Measurements from ENCODE around the gene TIMP1.

The TIMP1 gene

DNA sequence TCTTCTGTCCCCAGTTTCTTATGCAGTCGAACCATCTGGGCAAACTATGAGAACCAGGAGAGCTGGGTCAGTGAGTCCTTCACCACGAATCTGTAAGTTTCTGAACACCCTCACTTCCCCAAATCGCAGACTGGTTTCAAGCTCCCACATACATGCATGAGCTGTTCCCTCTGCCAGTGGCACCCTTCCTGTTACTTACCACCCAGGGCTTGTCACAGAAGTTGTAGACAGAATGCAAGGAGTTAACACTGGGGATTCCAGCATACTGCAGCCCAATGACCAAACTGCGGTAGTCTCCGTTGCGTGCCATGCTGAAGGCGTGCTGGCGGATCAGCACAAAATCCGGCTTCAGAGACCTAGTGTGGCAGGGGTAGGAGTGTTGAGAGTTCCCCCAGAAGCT, 22.8 kb downstream of the TIMP1 start:
- no peak for DNase-seq

- no peak for DNase-seq
Observed at GRCh38 chrX:47607091-47607490, 24.9 kb downstream of the TIMP1 start.

GRCh38 chrX:47608130-47608810, 26.0 kb downstream of the TIMP1 start:
- DNase-seq, result no peak

DNA sequence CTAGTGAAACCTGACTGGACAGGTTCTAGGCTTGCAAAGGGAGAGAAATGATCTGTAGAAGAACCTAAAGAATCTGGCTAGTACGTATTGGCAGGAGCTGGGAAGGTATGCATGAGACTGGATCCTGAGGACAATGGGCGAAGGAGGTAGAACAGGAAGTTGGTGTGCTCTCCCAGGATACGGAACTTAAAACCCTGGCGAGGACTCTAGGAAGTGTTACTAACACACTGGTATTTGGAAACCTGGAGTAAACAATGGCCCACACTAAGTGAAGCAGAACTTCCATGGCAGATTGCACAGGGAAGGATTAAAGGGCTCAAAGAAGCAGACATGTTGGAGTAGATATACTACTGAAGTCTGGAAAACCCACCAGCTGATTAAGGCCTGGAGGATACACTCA, 28.3 kb downstream of the TIMP1 start:
- DNase-seq, result no peak

DNA sequence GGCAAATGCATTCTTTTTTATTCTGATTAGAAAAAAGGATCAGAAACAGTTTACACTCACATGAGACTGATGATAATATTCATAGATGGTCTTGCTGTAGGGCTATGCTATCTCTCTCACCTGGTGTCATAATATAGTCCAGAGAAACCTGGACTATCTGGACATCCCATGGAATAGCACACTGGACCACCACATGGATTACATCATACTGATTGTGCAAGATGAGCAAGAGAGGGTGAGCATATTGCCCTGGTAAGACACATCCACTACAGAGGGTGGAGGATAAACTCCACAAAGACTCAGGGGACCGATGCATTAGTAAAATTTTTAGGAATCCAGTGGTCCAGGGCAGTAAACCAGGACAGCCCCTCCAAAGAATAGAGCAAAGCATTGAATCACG, 29.3 kb downstream of the TIMP1 start:
- DNase-seq, result no peak

GRCh38 chrX:47611926-47612325, 29.7 kb downstream of the TIMP1 start:
- DNase-seq, result peak in 1 of 14 donors; percentile 69

- no peak for DNase-seq
Observed at GRCh38 chrX:47612418-47612817, 30.2 kb downstream of the TIMP1 start.

DNA sequence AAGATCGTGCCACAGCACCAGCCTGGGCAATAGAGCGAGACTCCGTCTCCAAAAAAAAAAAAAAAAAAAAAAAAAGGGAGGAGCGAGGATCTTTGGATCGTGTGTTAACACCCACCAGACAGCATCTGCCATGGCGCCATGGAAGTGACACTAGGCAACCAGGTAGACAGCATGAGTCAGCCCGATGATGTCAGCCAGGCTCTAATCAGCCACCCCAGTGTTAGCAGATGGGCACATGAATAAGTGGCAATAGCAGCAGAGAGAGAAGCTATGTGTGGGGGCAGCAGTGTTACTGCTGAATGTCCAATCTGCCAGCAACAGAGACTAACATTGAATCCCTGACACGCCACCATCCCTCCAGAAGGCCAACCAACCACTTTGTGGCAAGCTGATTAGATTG, 30.8 kb downstream of the TIMP1 start:
- DNase-seq, result peak in 1 of 14 donors; percentile 55

DNA sequence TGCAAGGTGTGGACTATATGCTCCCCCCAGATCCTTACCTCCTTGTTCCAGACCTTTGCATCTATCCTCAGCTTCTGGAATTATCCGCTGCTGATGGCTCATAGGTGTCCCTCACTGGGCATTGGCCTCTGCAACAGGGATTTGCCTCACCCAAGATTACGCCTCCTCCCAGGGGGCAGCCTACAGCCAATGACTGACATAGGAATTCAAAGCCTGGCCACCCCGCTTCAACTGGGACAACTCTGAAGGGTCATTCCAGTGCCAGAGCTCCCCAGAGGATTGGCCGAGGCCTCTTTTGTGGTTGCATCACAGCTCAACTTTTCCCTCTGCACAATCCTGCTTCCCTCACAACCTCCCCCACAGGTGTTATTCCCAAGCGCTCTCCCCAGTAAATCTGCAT, 32.4 kb downstream of the TIMP1 start:
- no peak for DNase-seq

DNA sequence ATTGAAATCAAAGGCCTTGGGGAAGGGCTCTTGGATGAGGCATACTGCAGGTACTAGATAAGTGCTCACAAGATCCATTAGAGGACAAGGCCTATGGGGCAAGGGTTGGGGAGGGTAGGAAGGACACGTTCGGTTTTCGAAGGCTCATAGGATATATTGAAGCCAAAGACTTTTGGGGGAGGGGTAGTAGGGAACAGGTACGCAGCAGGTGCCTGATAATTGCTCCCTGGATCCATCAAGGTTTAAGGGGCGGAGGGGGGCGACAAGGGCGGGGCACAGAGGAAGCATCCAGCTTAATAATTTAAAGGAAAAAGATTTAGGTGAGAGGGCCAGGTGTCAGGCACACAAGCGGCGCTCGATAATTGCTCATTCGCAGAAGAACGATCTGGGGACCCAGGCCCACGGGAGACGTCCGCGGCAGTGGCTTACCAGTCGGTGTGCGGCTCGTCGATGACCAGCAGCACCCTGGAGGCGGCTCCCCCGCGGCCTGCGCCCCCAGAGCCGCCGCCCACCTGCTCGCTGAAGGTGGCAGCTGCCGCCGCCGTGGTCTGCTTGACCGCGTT, 36.8 kb downstream of the TIMP1 start:
- no peak for DNase-seq

- peak in 12 of 14 donors; percentile 19 to 80 (median 42) for DNase-seq
Observed at GRCh38 chrX:47619486-47620302, 37.5 kb downstream of the TIMP1 start, which contains the start of gene SYN1. Gene SYN1, minus strand, starts transcription at chrX:47619857. Its CDS starts 129 bp downstream, at chrX:47619728.

DNA sequence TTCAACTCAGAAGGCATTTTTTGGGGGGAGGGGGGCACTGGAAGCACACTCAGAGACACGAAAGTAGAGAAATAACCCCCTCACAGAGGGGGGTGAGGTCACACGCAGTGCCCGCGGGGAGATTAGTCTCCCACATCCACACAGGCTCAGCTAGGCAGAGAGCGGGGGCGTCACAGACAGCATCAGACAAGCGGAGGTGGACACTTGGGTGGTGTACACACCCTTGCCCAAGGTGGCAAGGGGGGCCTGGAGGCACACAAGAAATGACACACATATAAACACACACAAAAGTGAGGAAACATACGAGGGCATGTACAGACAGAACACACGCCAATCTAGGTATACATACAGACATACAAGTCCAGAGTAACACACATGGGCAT, 38.1 kb downstream of the TIMP1 start:
- DNase-seq, result no peak

GRCh38 chrX:47621851-47622250, 39.6 kb downstream of the TIMP1 start:
- no peak for DNase-seq

GRCh38 chrX:47623540-47624027, 41.3 kb downstream of the TIMP1 start:
- DNase-seq, result peak in 9 of 14 donors; percentile 5 to 89 (median 23)

- DNase-seq, result no peak
Observed at GRCh38 chrX:47625365-47625764, 43.1 kb downstream of the TIMP1 start.

DNA sequence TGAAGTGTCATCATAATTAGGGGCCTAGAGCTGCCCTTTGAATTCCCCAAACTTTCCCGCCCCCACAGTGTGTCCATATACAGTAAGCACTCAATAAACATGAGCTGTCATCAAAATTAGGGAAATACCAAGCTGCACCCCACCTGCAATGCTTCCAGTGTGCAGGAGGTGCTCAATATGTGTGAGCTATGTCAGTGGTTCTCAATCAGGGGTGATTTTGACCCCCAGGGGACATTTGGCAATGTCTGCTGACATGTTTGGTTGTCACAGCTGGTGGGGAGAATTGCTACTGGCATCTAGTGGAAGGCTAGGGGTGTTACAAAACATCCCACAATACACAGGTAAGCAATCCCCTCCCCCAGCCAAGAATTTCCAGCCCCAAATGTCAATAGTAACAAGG, 46.7 kb downstream of the TIMP1 start:
- no peak for DNase-seq

GRCh38 chrX:47629419-47630200, 47.4 kb downstream of the TIMP1 start, which contains the start of gene CFP:
Gene CFP, minus strand, starts transcription at chrX:47629930. Its CDS starts 86 bp downstream, at chrX:47629844.
- DNase-seq, result no peak

DNA sequence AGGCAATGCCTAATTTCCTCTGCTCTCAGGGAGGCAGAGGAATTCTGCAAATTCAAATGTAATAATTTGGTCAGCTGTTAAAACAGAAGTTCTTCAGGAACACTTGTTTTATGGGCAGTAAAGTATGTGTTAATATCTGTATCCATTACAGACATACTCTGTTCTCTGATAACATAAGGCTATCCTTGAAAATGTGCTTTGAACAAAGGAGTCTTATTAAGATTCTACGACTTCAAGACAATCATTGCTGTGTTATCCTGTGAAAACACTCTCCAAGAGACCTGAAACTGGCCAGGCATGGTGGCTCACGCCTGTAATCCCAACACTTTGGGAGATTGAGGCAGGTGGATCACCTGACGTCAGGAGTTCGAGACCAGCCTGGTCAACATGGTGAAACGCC, 49.4 kb downstream of the TIMP1 start:
- DNase-seq, result no peak

- DNase-seq, result no peak
Observed at GRCh38 chrX:47632666-47633065, 50.4 kb downstream of the TIMP1 start.

DNA sequence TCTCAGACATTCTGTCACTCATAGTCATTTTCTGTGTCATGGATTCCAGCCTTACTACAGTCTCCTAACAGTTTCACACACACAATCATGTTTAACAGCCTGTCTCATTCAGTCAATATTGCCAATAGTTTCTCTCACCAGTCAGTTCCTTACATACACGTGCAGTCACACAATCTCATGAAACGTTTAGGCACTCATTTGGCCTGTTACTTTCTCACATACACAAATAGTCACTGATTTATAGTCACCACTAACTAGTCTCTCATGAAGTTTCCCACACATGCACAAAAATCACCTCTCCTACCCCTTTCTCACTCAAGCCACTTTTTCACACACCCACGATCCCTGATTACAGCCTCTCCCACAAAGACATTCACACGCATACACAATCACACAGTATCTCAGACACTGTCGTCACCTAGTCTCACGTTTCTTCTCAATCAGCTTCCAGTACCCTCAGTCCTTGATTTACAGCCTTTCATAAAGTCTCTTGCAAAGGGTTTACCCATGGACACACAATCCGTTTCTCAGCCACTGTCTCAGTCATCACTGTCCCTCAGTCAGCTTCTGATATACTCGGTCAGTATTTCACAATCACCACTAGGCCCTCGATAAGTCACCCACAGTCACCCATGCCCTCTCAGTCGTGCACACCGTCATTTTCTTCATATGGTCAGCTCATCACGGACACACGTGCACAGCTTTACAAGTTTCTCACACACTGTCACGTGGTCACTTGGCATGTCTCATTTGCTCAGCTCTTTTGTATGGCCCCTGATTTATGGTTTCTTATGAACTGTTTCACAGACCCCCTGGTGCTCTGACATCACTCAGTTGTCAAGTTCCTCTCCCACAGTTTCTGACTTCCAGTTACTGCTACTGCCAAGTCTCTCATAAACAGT, 51.7 kb downstream of the TIMP1 start:
- DNase-seq, result no peak

DNA sequence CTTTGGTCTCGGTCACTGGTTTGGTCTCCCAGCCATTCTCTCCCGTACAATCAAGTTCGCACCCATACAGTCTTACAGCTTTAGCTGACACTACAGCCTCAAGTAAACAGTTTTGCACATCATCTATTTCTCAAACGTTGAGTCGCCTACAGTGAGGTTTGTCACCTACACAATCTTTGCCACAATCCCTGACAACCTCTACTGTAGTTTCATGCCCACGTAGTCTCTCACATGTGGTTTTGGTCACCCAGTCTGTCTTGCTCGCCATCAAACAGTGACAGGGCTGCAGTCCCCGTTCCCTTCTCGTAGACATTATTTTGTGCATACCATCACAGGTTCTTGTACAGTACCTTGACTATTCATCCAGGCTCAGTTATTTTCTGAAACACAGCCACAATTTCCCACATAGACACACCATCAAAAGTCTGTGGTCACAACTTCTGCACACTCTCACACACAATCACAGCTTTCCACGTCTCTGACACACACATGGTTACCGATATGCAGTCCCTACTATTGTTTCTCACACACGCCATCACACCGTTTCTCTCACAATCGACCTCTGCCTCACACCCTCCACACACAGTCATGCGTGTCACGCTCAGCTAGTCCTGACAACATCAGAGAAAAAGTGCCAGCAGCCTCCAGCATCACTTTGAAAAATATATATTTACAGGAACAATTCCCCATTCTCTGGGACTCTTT, 52.8 kb downstream of the TIMP1 start:
- DNase-seq, result no peak

Measured in C1 segment of cervical spinal cord (tissue), 14 donors.